HL-60 (cell line): ENCODE data around the gene EGFL7.

Experiments
- CTCF ChIP-seq: IDR thresholded peaks from one replicate; pipeline ENCODE4 v1.5.1; 2011; ENCODE audit warnings: low read length, control low read depth, inconsistent platforms; ENCODE audit not compliant: insufficient read depth
- POLR2AphosphoS5 ChIP-seq: IDR thresholded peaks from 2 replicates; pipeline ENCODE4 v1.6.1; 2012; ENCODE audit warnings: low read depth
- REST ChIP-seq: IDR thresholded peaks from 2 replicates; pipeline ENCODE4 v1.6.1; 2012; ENCODE audit warnings: low read depth; ENCODE audit not compliant: insufficient replicate concordance

DNA sequence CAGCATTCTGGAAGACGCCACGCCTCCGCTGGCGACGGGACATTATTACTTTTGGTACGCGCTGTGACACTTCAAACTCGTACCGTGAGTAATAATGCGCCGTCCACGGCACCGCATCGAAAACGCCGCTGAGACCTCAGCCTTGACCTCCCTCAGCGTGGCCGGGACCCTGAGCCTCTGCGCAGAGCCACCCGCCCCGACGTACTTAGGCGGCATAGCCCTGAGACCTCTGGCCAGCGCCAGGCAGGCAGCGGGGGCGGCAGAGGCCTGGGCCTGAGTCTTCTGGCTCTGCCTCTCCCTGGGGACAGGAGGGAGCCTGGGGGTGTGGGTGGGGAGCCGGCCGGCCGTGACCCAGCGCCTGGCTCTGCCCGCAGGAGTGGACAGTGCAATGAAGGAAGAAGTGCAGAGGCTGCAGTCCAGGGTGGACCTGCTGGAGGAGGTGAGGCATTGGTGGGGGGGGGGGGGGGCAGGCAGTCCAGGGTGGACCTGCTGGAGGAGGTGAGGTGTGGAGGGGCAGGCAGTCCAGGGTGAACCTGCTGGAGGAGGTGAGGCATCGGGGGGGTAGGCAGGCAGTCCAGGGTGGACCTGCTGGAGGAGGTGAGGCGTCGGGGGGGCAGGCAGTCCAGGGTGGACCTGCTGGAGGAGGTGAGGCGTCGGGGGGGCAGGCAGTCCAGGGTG is 8.0 kb downstream of the EGFL7 start:
- TF ChIP-seq CTCF (no peak), REST (no peak), POLR2AphosphoS5 (no peak; the same call in 1 of the 2 replicates)
